Midbrain (tissue), 1 donor: ENCODE data around the gene OR5D13.

Experiments
- DNase-seq: peaks from one replicate; lab custom pipeline; 2025; lab: John Stamatoyannopoulos, UW

OR5D13 gene

GRCh38 chr11:55773138-55773537 lies at the start of gene OR5D13:
OR5D13 (plus strand) TSS chr11:55773438; CDS start chr11:55773438, 0 bp downstream.
- no peak for DNase-seq

GRCh38 chr11:55726715-55727324 lies 46.4 kb upstream of the OR5D13 start:
- DNase-seq = no peak

- DNase-seq = no peak
Measured at GRCh38 chr11:55732936-55733335, 40.3 kb upstream of the OR5D13 start.

GRCh38 chr11:55791606-55792005 lies 18.4 kb downstream of the OR5D13 start:
- no peak for DNase-seq

GRCh38 chr11:55793321-55793720 lies 20.1 kb downstream of the OR5D13 start:
- DNase-seq = no peak

- DNase-seq = no peak
Measured at GRCh38 chr11:55795256-55795655, 22.0 kb downstream of the OR5D13 start, which contains the start of gene OR5D14. OR5D14 (plus strand) TSS chr11:55795556; CDS start chr11:55795556, 0 bp downstream.

GRCh38 chr11:55806248-55806647 lies 33.0 kb downstream of the OR5D13 start:
- DNase-seq = no peak

GRCh38 chr11:55811067-55811466 lies 37.8 kb downstream of the OR5D13 start, which contains the start of gene OR5L1:
OR5L1 (plus strand) TSS chr11:55811367; CDS start chr11:55811467, 100 bp downstream.
- no peak for DNase-seq

- DNase-seq = no peak
Measured at GRCh38 chr11:55819330-55819729, 46.1 kb downstream of the OR5D13 start, which contains the start of gene OR5D18. OR5D18 (plus strand) TSS chr11:55819630; CDS start chr11:55819630, 0 bp downstream.
